ENCODE measurements around the gene C6orf120.

DNA sequence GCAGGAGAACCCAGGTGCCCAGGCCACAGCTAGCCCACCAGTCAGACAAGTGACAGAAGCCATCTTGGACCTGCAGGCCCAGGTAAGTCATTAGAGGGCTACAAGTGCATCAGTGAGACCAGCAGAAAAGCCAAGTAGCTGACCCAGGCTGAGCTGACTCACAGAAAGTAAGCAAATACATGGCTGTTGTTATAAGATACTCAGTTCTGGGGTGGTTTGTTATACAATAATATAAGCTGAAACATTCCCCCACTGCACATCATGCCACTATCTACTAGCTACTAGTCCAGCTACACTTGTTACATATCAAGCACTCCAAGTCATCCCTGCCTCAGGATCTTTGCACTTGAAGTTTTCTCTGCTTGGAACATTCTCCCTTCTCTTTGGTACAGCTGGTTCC is 39.4 kb downstream of the C6orf120 start:
- TF ChIP-seq CTCF (IDR thresholded peaks at IDR 0.05; ENCODE audit: low read depth, low read length, poor library complexity, severe bottlenecking), result no peak
- no peak for TF ChIP-seq EZH2phosphoT487 (IDR thresholded peaks at IDR 0.05; ENCODE audit: borderline replicate concordance, low read length)
